ENCODE results near the gene SUGT1. TPM values are rescaled to one million over a fixed set of nuclear protein-coding genes. Genes with fewer than 3 reads are reported as not detected.

SUGT1 gene
- total and polyA plus RNA-seq, 2 of the 13 experiments (the other 11 are each of a cell fraction or from before 2014, with no cell fraction given): 23.1 to 71.2 TPM

GRCh38 chr13:52642131-52642530 lies 10.5 kb upstream of the SUGT1 start, which contains the start of gene HNRNPA1L2:
TSS of gene HNRNPA1L2 (plus strand) at chr13:52642431. CDS start at chr13:52642493, 62 bp downstream.
- CTCF ChIA-PET (ENCODE audit: low intra/inter-chr PET ratio, low total read pairs): no interaction called here
- POLR2A ChIA-PET: interaction anchor here (1.0 kb wide), 1 partner anchor 10 kb away, joined by 3 read pairs; the partner anchor contains the start of gene SUGT1
- no peak within 1 kb of the TSS for H3K27ac ChIP-seq (ENCODE audit: extremely low read length, insufficient read depth, low read length)
- H3K4me3 ChIP-seq (replicated peaks in 1 of 3; ENCODE audit: insufficient read depth in 1 of 3, low read depth in 2 of 3, low read length in 3 of 3): no peak within 1 kb of the TSS
- no peak within 1 kb of the TSS for H3K9ac ChIP-seq (ENCODE audit: insufficient read depth, low read depth, low read length)
- H3K27me3 ChIP-seq (ENCODE audit: control insufficient read depth in 1 of 2, insufficient read depth in 2 of 2, low read length in 2 of 2): no peaks in the 10 kb centered on the region
- BruUV-seq (replicated peaks): no TSS peak
- H3K9me3 ChIP-seq (ENCODE audit: low read length): no peaks in the 10 kb centered on the region
- no peak for TF ChIP-seq SMC3 (IDR thresholded peaks at IDR 0.05; ENCODE audit: low read length)
- TF ChIP-seq ZNF282 (IDR thresholded peaks at IDR 0.05; ENCODE audit: partially characterized antibody): no peak
- no peak for TF ChIP-seq HOXA7 (CRISPR knock-in tag; IDR thresholded peaks at IDR 0.05)
- no peak for TF ChIP-seq TIGD3 (CRISPR knock-in tag; IDR thresholded peaks at IDR 0.05; ENCODE audit: borderline replicate concordance)
- no peak for TF ChIP-seq NFE2L1 (CRISPR knock-in tag; IDR thresholded peaks at IDR 0.05; ENCODE audit: borderline replicate concordance)
- no peak for TF ChIP-seq AGO2 (optimal IDR thresholded peaks at IDR 0.05; ENCODE audit: low read depth, low read length)
- no peak for TF ChIP-seq NR0B2 (CRISPR knock-in tag; IDR thresholded peaks at IDR 0.05)
- no peak for TF ChIP-seq ARID5B (CRISPR knock-in tag; IDR thresholded peaks at IDR 0.05)
- TF ChIP-seq TOE1 (CRISPR knock-in tag; IDR thresholded peaks at IDR 0.05): no peak
- TF ChIP-seq SATB2 (CRISPR knock-in tag; IDR thresholded peaks at IDR 0.05): no peak
- no peak for TF ChIP-seq ATAD3A (CRISPR knock-in tag; IDR thresholded peaks at IDR 0.05)
- TF ChIP-seq ZNF775 (CRISPR knock-in tag; IDR thresholded peaks at IDR 0.05; ENCODE audit: borderline replicate concordance): no peak
- TF ChIP-seq CENPBD1 (CRISPR knock-in tag; IDR thresholded peaks at IDR 0.05; ENCODE audit: borderline replicate concordance, low read depth): no peak
- TF ChIP-seq RCOR2 (CRISPR knock-in tag; IDR thresholded peaks at IDR 0.05): no peak
- no peak for TF ChIP-seq GPBP1L1 (CRISPR knock-in tag; IDR thresholded peaks at IDR 0.05)
- no peak for TF ChIP-seq ZKSCAN5 (CRISPR knock-in tag; IDR thresholded peaks at IDR 0.05)
- TF ChIP-seq ZEB1 (IDR thresholded peaks at IDR 0.05; ENCODE audit: insufficient replicate concordance, low read depth): no peak
- TF ChIP-seq NFE2L2 (IDR thresholded peaks at IDR 0.05; ENCODE audit: low read length): no peak
- intact Hi-C loops (cut with micrococcal nuclease; ENCODE audit: unreplicated experiment): no loop called here
- ATAC-seq: no peak
- H3K79me2 ChIP-seq (ENCODE audit: insufficient read depth, low read length): no peaks in the 10 kb centered on the region
- H3K4me1 ChIP-seq (ENCODE audit: insufficient read depth, low read length): no peaks in the 10 kb centered on the region
- no peaks in the 10 kb centered on the region for H4K20me1 ChIP-seq (ENCODE audit: insufficient read depth, low read length)
- no peak for FAIRE-seq
- 99% methylated on average over 7 of the region's 7 CpGs for WGBS (ENCODE audit: low lambda C conversion rate)
- peaks cover 3 to 10% of the 10 kb centered on the region in 2 experiments; a peak in 1 of 5 replicates for H3K36me3 ChIP-seq (replicated peaks in 1 of 2; ENCODE audit: control insufficient read depth in 1 of 2, insufficient read depth in 2 of 2, low read length in 2 of 2)
- no peak within 1 kb of the TSS for H2AFZ ChIP-seq (ENCODE audit: low read length)
- no peak within 1 kb of the TSS for H3K4me2 ChIP-seq (ENCODE audit: low read depth, low read length)
- in situ Hi-C loops (cut with HindIII; ENCODE audit: extremely low pct_ligation_motif_present, low pct_unique_long_range_greater_than_20kb): no loop called here
- no peak for DNase-seq (ENCODE audit: low spot score)
